ENCODE results near the gene PMEPA1. TPM values are rescaled to one million over a fixed set of nuclear protein-coding genes. Genes with fewer than 3 reads are reported as not detected.

PMEPA1 gene
- total RNA-seq, 1 donor, result 23.5 TPM

- H3K27ac ChIP-seq (ENCODE audit: low read depth, low read length), result no peak overlapping the region
- H3K4me1 ChIP-seq (ENCODE audit: insufficient read depth, low read length), result no peaks in the 10 kb centered on the region
- peak; percentile 5 for DNase-seq (ENCODE audit: insufficient read length, low spot score, missing footprints)
- H3K36me3 ChIP-seq (ENCODE audit: insufficient read depth, low read length), result no peaks in the 10 kb centered on the region
- no peaks in the 10 kb centered on the region for H3K27me3 ChIP-seq (ENCODE audit: insufficient read depth, low read length)
- H2AFZ ChIP-seq (ENCODE audit: low read length), result no peak overlapping the region
- no peaks in the 10 kb centered on the region for H4K20me1 ChIP-seq (ENCODE audit: insufficient read depth, low read length)
- H3K79me2 ChIP-seq (ENCODE audit: insufficient read depth, low read length), result no peaks in the 10 kb centered on the region
- H3K4me2 ChIP-seq (ENCODE audit: insufficient read depth, low read length), result no peak overlapping the region
- TF ChIP-seq CTCF (IDR thresholded peaks at IDR 0.05; ENCODE audit: extremely low read depth, low read depth, low read length), result no peak
- no peaks in the 10 kb centered on the region for H3K9me3 ChIP-seq (ENCODE audit: low read depth, low read length)
- no peak overlapping the region for H3K4me3 ChIP-seq (ENCODE audit: insufficient read depth, low read length)
Measured at GRCh38 chr20:57601737-57602136, 108.1 kb downstream of the PMEPA1 start.

GRCh38 chr20:57601211-57601570 lies 108.6 kb downstream of the PMEPA1 start:
- no peak overlapping the region for H2AFZ ChIP-seq (ENCODE audit: low read length)
- no peaks in the 10 kb centered on the region for H3K9me3 ChIP-seq (ENCODE audit: low read depth, low read length)
- H3K36me3 ChIP-seq (ENCODE audit: insufficient read depth, low read length), result no peaks in the 10 kb centered on the region
- DNase-seq (ENCODE audit: insufficient read length, low spot score, missing footprints), result no peak
- H3K27me3 ChIP-seq (ENCODE audit: insufficient read depth, low read length), result no peaks in the 10 kb centered on the region
- H3K79me2 ChIP-seq (ENCODE audit: insufficient read depth, low read length), result no peaks in the 10 kb centered on the region
- H3K27ac ChIP-seq (ENCODE audit: low read depth, low read length), result no peak overlapping the region
- H3K4me1 ChIP-seq (ENCODE audit: insufficient read depth, low read length), result no peaks in the 10 kb centered on the region
- TF ChIP-seq CTCF (IDR thresholded peaks at IDR 0.05; ENCODE audit: extremely low read depth, low read depth, low read length), result no peak
- no peaks in the 10 kb centered on the region for H4K20me1 ChIP-seq (ENCODE audit: insufficient read depth, low read length)
- H3K4me3 ChIP-seq (ENCODE audit: insufficient read depth, low read length), result no peak overlapping the region
- H3K4me2 ChIP-seq (ENCODE audit: insufficient read depth, low read length), result no peak overlapping the region

GRCh38 chr20:57600320-57601210 lies 109.2 kb downstream of the PMEPA1 start:
- peak; percentile 97 for DNase-seq (ENCODE audit: insufficient read length, low spot score, missing footprints)
- no peak overlapping the region for H3K4me3 ChIP-seq (ENCODE audit: insufficient read depth, low read length)
- no peaks in the 10 kb centered on the region for H3K36me3 ChIP-seq (ENCODE audit: insufficient read depth, low read length)
- no peak overlapping the region for H3K4me2 ChIP-seq (ENCODE audit: insufficient read depth, low read length)
- H3K9me3 ChIP-seq (ENCODE audit: low read depth, low read length), result no peaks in the 10 kb centered on the region
- no peaks in the 10 kb centered on the region for H4K20me1 ChIP-seq (ENCODE audit: insufficient read depth, low read length)
- H3K27me3 ChIP-seq (ENCODE audit: insufficient read depth, low read length), result no peaks in the 10 kb centered on the region
- no peak overlapping the region for H2AFZ ChIP-seq (ENCODE audit: low read length)
- no peaks in the 10 kb centered on the region for H3K4me1 ChIP-seq (ENCODE audit: insufficient read depth, low read length)
- TF ChIP-seq CTCF (IDR thresholded peaks at IDR 0.05; ENCODE audit: extremely low read depth, low read depth, low read length), result no peak
- H3K79me2 ChIP-seq (ENCODE audit: insufficient read depth, low read length), result no peaks in the 10 kb centered on the region
- no peak overlapping the region for H3K27ac ChIP-seq (ENCODE audit: low read depth, low read length)

- H3K9me3 ChIP-seq (ENCODE audit: low read depth, low read length), result no peaks in the 10 kb centered on the region
- no peaks in the 10 kb centered on the region for H4K20me1 ChIP-seq (ENCODE audit: insufficient read depth, low read length)
- H3K4me1 ChIP-seq (ENCODE audit: insufficient read depth, low read length), result no peaks in the 10 kb centered on the region
- no peak for TF ChIP-seq CTCF (IDR thresholded peaks at IDR 0.05; ENCODE audit: extremely low read depth, low read depth, low read length)
- DNase-seq (ENCODE audit: insufficient read length, low spot score, missing footprints), result peak; percentile 14
- no peak overlapping the region for H3K27ac ChIP-seq (ENCODE audit: low read depth, low read length)
- H3K4me3 ChIP-seq (ENCODE audit: insufficient read depth, low read length), result no peak overlapping the region
- no peaks in the 10 kb centered on the region for H3K36me3 ChIP-seq (ENCODE audit: insufficient read depth, low read length)
- no peak overlapping the region for H3K4me2 ChIP-seq (ENCODE audit: insufficient read depth, low read length)
- H2AFZ ChIP-seq (ENCODE audit: low read length), result no peak overlapping the region
- H3K79me2 ChIP-seq (ENCODE audit: insufficient read depth, low read length), result no peaks in the 10 kb centered on the region
- no peaks in the 10 kb centered on the region for H3K27me3 ChIP-seq (ENCODE audit: insufficient read depth, low read length)
Measured at GRCh38 chr20:57598491-57598890, 111.3 kb downstream of the PMEPA1 start.
